Amniotic stem cell (primary cell): ENCODE data around the gene IFT74.
A peak's percentile ranks its signal among the peaks of the same experiment; 100 is the strongest.

Source experiments
- DNase-seq: peaks from one replicate; lab custom pipeline; 2025; lab: John Stamatoyannopoulos, UW

Gene IFT74

GRCh38 chr9:26955921-26956859 is at the start of gene IFT74:
Gene IFT74 (plus strand): TSS chr9:26956412. CDS start chr9:26961968, 5,556 bp downstream.
- DNase-seq, result peak; percentile 97

- DNase-seq, result no peak
These were observed 43.0 kb upstream of the IFT74 start for GRCh38 chr9:26913138-26913668.

GRCh38 chr9:26919698-26920097 is 36.5 kb upstream of the IFT74 start:
- no peak for DNase-seq

- no peak for DNase-seq
These were observed 30.6 kb upstream of the IFT74 start for GRCh38 chr9:26925609-26926008.

GRCh38 chr9:26928902-26929495 is 27.2 kb upstream of the IFT74 start:
- DNase-seq, result no peak

GRCh38 chr9:26935847-26936246 is 20.4 kb upstream of the IFT74 start:
- no peak for DNase-seq

- no peak for DNase-seq
These were observed 18.3 kb upstream of the IFT74 start for GRCh38 chr9:26937816-26938371.

- DNase-seq, result no peak
These were observed 16.1 kb upstream of the IFT74 start for GRCh38 chr9:26939955-26940711.

- DNase-seq, result no peak
These were observed 15.4 kb upstream of the IFT74 start for GRCh38 chr9:26940779-26941178.

GRCh38 chr9:26945591-26945990 is 10.6 kb upstream of the IFT74 start:
- no peak for DNase-seq

- peak; percentile 88 for DNase-seq
These were observed 9.2 kb upstream of the IFT74 start, which contains the start of gene PLAA for GRCh38 chr9:26946753-26947727. Gene PLAA (minus strand): TSS chr9:26947242. CDS start chr9:26947045, 197 bp downstream.

GRCh38 chr9:26947736-26948135 is 8.5 kb upstream of the IFT74 start:
- DNase-seq, result no peak

- no peak for DNase-seq
These were observed 6.6 kb upstream of the IFT74 start for GRCh38 chr9:26949637-26950069.

GRCh38 chr9:26950521-26950920 is 5.7 kb upstream of the IFT74 start:
- DNase-seq, result no peak

- DNase-seq, result no peak
These were observed 4.4 kb upstream of the IFT74 start for GRCh38 chr9:26951794-26952193.

- no peak for DNase-seq
These were observed 2.1 kb upstream of the IFT74 start for GRCh38 chr9:26954050-26954508.

- DNase-seq, result no peak
These were observed 849 bp upstream of the IFT74 start for GRCh38 chr9:26955222-26955903.

- no peak for DNase-seq
These were observed 635 bp downstream of the IFT74 start for GRCh38 chr9:26956860-26957233.

GRCh38 chr9:26971721-26972120 is 15.5 kb downstream of the IFT74 start:
- DNase-seq, result no peak

GRCh38 chr9:26973989-26974388 is 17.8 kb downstream of the IFT74 start:
- DNase-seq, result no peak
